NCI-H146 (cell line): ENCODE results near the gene MAP3K5.

Experiments used
- DNase-seq: peaks from one replicate; lab custom pipeline; 2025; lab: John Stamatoyannopoulos, UW

Gene MAP3K5

GRCh38 chr6:136644597-136644952 lies 147.7 kb downstream of the MAP3K5 start:
- DNase-seq = no peak

- peak; percentile 94 for DNase-seq
Observed at GRCh38 chr6:136643850-136644596, 148.3 kb downstream of the MAP3K5 start.

GRCh38 chr6:136641873-136642465 lies 150.3 kb downstream of the MAP3K5 start:
- DNase-seq = no peak

- DNase-seq = no peak
Observed at GRCh38 chr6:136641166-136641565, 151.1 kb downstream of the MAP3K5 start.

- DNase-seq = no peak
Observed at GRCh38 chr6:136640132-136640915, 152.0 kb downstream of the MAP3K5 start.

GRCh38 chr6:136639702-136640101 lies 152.6 kb downstream of the MAP3K5 start:
- no peak for DNase-seq

- DNase-seq = no peak
Observed at GRCh38 chr6:136635615-136636014, 156.7 kb downstream of the MAP3K5 start.

- no peak for DNase-seq
Observed at GRCh38 chr6:136633355-136633754, 158.9 kb downstream of the MAP3K5 start.

- DNase-seq = no peak
Observed at GRCh38 chr6:136628996-136629395, 163.3 kb downstream of the MAP3K5 start.

- no peak for DNase-seq
Observed at GRCh38 chr6:136627191-136627590, 165.1 kb downstream of the MAP3K5 start.

GRCh38 chr6:136625293-136625692 lies 167.0 kb downstream of the MAP3K5 start:
- DNase-seq = peak; percentile 45

GRCh38 chr6:136624347-136624746 lies 167.9 kb downstream of the MAP3K5 start:
- DNase-seq = no peak

GRCh38 chr6:136618086-136618485 lies 174.2 kb downstream of the MAP3K5 start:
- DNase-seq = peak; percentile 96

GRCh38 chr6:136616527-136616926 lies 175.8 kb downstream of the MAP3K5 start:
- DNase-seq = no peak

GRCh38 chr6:136614994-136615393 lies 177.3 kb downstream of the MAP3K5 start:
- DNase-seq = no peak

- no peak for DNase-seq
Observed at GRCh38 chr6:136614350-136614749, 177.9 kb downstream of the MAP3K5 start.

- no peak for DNase-seq
Observed at GRCh38 chr6:136613477-136613876, 178.8 kb downstream of the MAP3K5 start.

- peak; percentile 23 for DNase-seq
Observed at GRCh38 chr6:136612666-136613389, 179.4 kb downstream of the MAP3K5 start.

- no peak for DNase-seq
Observed at GRCh38 chr6:136611746-136612145, 180.5 kb downstream of the MAP3K5 start.

GRCh38 chr6:136611133-136611532 lies 181.1 kb downstream of the MAP3K5 start:
- DNase-seq = no peak

GRCh38 chr6:136609873-136610706 lies 182.2 kb downstream of the MAP3K5 start:
- DNase-seq = peak; percentile 70
